Measurements from ENCODE around the gene HTT. TPM values are rescaled to one million over a fixed set of nuclear protein-coding genes. Genes with fewer than 3 reads are reported as not detected.

HTT gene
- total RNA-seq, 6 donors from 2014 or later = 55.4 to 170 (median 81.5) TPM

DNA sequence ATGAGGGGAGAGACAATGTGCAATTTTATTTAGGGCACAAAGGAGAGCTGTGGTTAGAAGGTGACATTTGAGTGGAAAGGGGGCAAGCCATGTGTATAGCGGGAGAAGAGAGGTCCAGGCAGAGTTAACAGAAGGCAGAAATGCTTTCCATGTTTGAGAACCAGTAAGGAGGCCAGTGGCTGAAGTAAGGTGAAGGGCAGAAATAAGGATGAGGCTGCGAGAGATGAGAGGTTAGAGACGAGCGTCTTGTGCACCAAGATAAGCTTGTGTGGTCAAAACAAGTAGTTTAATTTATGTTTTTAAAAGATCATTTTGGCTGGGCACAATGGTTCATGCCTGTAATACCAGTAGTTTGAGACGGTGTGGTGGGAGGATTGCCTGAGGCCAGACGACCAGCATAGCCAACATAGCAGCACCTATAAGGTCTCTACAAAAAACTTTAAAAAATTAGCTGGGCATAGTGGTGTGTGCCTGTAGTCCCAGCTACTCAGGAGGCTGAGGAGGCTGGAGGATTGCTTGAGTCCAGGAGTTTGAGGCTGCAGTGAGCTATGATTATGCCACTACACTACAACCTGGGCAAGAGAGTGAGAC lies 8.5 kb downstream of the HTT start:
- TF ChIP-seq, protein P1, sequence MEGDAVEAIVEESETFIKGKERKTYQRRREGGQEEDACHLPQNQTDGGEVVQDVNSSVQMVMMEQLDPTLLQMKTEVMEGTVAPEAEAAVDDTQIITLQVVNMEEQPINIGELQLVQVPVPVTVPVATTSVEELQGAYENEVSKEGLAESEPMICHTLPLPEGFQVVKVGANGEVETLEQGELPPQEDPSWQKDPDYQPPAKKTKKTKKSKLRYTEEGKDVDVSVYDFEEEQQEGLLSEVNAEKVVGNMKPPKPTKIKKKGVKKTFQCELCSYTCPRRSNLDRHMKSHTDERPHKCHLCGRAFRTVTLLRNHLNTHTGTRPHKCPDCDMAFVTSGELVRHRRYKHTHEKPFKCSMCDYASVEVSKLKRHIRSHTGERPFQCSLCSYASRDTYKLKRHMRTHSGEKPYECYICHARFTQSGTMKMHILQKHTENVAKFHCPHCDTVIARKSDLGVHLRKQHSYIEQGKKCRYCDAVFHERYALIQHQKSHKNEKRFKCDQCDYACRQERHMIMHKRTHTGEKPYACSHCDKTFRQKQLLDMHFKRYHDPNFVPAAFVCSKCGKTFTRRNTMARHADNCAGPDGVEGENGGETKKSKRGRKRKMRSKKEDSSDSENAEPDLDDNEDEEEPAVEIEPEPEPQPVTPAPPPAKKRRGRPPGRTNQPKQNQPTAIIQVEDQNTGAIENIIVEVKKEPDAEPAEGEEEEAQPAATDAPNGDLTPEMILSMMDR (IDR thresholded peaks at IDR 0.05) = no peak
- TF ChIP-seq POLR2AphosphoS5 (IDR thresholded peaks at IDR 0.05) (no peak), POLR2A (IDR thresholded peaks at IDR 0.05) (no peak), EP300 (IDR thresholded peaks at IDR 0.05) (no peak)

DNA sequence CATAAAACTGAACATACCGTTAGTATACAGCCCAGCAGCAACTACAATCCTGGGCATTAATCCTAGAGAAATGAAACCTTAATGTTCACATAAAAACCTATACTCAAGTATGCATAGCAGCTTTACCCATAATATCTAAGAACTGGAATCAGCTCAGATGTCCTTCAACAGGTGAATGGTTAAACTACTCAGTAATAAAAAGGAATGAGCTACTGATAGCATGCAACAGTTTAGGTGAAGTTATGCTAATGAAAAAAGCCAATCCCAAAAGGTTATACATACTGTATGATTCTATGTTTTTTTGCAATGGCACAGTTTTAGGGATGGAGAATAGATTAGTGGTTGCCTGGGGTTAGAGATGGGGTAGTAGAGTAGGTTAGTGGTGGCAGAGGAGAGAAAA lies 9.3 kb downstream of the HTT start:
- no peak for DNase-seq
- H3K27ac ChIP-seq = no peak overlapping the region
- no peaks in the 10 kb centered on the region for H3K9me3 ChIP-seq
- no peak for TF ChIP-seq EP300 (IDR thresholded peaks at IDR 0.05)
- TF ChIP-seq, protein P1 (IDR thresholded peaks at IDR 0.05) = no peak
- no peak for TF ChIP-seq POLR2A (IDR thresholded peaks at IDR 0.05)
- H3K27me3 ChIP-seq = no peaks in the 10 kb centered on the region
- peaks cover 3 to 15% (median 13%) of the 10 kb centered on the region in 4 donors for H3K36me3 ChIP-seq
- H3K4me1 ChIP-seq = peaks cover 2 to 25% (median 9%) of the 10 kb centered on the region in 4 donors
- no peak overlapping the region for H3K4me3 ChIP-seq
- no peak for ATAC-seq (ENCODE audit: low FRiP score in 2 of 2)
- 0 to 61% methylated on average over 1 of the region's 1 CpG for WGBS, 2 donors

More for the DNA sequence above, 8.5 kb downstream of the HTT start:
- Histone ChIP-seq H3K4me1 (peaks cover 4 to 30% (median 9%) of the 10 kb centered on the region in 4 donors), H3K9me3 (no peaks in the 10 kb centered on the region), H3K4me3 (no peak overlapping the region), H3K27me3 (no peaks in the 10 kb centered on the region), H3K36me3 (peaks cover 0 to 9% (median 8%) of the 10 kb centered on the region in 4 donors), H3K27ac (no peak overlapping the region)
- ATAC-seq (ENCODE audit: low FRiP score in 2 of 2) = no peak
- DNase-seq = no peak
- 81 to 84% methylated on average over 6 of the region's 6 CpGs for WGBS, 2 donors

DNA sequence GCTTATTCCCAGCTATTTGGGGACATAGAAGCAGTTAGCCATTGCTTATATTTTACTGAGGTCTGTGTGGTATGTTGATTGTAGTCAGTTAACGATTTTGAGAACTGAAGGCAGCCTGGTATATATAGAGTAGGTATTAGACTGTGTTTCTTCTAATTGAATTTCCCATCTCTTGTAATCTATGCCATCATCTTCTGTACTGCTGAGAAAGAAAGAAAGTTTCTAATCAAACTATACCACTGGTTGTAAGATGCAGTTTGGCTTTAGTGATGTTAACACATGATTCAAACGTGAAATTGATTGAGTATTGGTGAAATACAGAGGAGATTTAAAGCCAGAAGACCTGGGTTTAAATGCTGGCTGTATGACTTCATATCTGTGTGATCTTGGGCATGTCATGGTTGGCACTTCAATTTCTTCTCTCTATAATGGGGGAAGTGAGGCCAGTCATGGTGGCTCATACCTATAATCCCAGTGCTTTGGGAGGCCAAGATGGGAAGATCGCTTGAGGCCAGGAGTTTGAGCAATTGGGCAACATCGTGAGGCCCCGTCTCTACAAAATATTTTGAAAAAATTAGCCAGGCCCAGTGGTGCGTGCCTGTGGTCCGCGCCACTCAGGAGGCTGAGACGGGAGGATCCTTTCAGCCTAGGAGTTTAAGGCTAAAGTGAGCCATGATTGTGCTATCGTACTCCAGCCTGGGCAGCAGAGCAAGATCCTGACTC lies 11.6 kb downstream of the HTT start:
- ATAC-seq (ENCODE audit: low FRiP score in 2 of 2) = no peak
- no peak for DNase-seq
- TF ChIP-seq POLR2AphosphoS5 (IDR thresholded peaks at IDR 0.05) = no peak
- TF ChIP-seq EP300 (IDR thresholded peaks at IDR 0.05) = no peak
- TF ChIP-seq, protein P1 (IDR thresholded peaks at IDR 0.05) = no peak
- TF ChIP-seq POLR2A (IDR thresholded peaks at IDR 0.05) = no peak
- Histone ChIP-seq H3K9me3 (no peaks in the 10 kb centered on the region), H3K4me1 (peaks cover 2 to 15% (median 9%) of the 10 kb centered on the region in 4 donors), H3K27ac (no peak overlapping the region), H3K27me3 (no peaks in the 10 kb centered on the region), H3K36me3 (peaks cover 4 to 26% (median 16%) of the 10 kb centered on the region in 4 donors), H3K4me3 (no peak overlapping the region)
- 95% methylated on average over 10 of the region's 10 CpGs for WGBS, 2 donors

DNA sequence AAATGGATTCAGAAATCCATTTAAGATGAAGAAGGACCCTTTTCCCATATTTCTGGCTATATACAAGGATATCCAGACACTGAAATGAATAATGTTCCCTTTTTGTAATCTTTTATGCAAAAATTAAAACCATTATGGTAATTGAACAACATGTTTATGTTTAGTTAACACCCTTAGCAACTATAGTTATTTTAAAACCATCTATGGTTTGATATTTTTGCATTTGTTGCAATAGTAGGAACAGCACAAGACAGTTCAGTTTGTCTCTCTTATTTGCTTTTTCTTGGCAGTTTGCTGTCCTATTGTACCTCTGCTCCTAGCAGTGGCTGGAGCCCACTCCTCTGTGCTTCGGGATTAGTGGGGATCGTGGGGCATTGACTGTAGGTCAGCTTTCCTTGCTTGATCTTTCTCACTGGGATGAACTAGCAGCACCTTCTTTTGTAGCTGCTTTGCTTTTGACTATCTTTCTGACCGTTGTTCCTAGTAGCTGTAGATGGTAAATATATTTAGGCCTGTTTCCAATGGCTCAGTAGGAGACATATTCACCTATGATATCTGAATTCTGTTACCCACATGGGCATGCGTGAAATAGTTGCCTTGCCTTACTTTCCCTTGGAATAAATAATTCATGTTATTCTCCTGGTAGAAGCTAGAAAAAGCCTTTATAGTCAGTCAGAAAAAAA lies 12.8 kb downstream of the HTT start:
- 86 to 89% methylated on average over 4 of the region's 4 CpGs for WGBS, 2 donors
- H3K4me1 ChIP-seq = peaks cover 2 to 15% (median 9%) of the 10 kb centered on the region in 4 donors
- H3K36me3 ChIP-seq = peaks cover 4 to 29% (median 16%) of the 10 kb centered on the region in 4 donors
- no peak overlapping the region for H3K27ac ChIP-seq
- no peak overlapping the region for H3K4me3 ChIP-seq
- ATAC-seq (ENCODE audit: low FRiP score in 2 of 2) = no peak
- no peak for DNase-seq
- TF ChIP-seq POLR2A (IDR thresholded peaks at IDR 0.05) = no peak
- TF ChIP-seq, protein P1 (IDR thresholded peaks at IDR 0.05) = no peak
- TF ChIP-seq POLR2AphosphoS5 (IDR thresholded peaks at IDR 0.05) = no peak
- no peak for TF ChIP-seq EP300 (IDR thresholded peaks at IDR 0.05)
- H3K27me3 ChIP-seq = no peaks in the 10 kb centered on the region
- no peaks in the 10 kb centered on the region for H3K9me3 ChIP-seq

All from upper lobe of left lung (tissue), 6 donors.